NAMALWA (cell line): ENCODE data around the gene WDR54.
A peak's percentile ranks its signal among the peaks of the same experiment; 100 is the strongest.
"Not testable (repeated sequence)": the region's sequence is repeated elsewhere in the genome, so short reads cannot be mapped to it uniquely, and the experiment has no call there.

Experiments
- DNase-seq: peaks from one replicate; pipeline ENCODE4 v3.0.0-alpha.2; 2015; ENCODE audit warnings: low spot score

The WDR54 gene

DNA sequence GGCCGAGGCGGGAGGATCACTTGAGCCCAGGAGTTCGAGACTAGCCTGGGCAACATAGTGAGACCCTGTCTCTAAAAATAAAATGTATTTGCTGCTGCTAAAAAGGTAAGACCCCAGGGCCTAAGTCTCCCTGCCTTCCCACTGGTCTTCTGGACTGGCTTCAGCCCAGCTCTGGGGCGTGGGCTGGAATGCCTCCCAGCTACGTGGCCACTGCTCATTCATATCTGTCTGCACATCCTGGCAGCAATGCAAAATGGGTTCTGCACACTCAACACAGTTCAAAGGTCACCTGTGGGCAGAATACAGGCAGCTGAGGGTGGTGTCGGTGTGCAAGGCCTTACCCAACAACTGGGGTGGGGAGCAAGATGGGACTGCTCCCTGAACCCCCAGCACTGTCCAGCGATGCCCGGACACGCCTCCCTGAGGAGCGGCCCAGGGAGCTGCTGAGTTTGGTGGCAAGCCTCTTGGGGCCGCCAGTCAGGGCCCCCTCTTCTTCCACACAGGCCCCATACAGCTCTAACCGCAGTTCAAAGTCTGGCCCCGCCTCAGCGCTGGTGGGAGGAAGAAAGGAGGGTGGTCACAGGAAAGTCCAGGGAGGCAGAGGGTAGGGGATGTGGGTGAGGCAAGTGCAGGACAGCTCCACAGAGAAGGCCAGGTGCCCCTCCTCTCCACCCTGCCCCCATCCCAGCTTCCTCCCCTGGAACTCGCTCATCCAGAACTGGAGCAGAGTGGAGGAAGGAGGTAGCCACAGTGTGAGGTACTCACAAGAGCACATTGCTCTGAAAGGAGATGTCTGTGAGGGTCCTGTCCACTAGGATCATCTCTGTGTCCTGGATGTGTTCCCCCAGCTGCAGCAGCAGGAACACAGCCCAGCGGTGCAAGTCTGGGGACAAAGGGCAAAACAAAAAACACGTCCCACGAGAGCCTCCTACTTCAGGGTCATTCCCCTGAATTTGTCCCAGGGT is 8.2 kb downstream of the WDR54 start:
- no peak for DNase-seq

DNA sequence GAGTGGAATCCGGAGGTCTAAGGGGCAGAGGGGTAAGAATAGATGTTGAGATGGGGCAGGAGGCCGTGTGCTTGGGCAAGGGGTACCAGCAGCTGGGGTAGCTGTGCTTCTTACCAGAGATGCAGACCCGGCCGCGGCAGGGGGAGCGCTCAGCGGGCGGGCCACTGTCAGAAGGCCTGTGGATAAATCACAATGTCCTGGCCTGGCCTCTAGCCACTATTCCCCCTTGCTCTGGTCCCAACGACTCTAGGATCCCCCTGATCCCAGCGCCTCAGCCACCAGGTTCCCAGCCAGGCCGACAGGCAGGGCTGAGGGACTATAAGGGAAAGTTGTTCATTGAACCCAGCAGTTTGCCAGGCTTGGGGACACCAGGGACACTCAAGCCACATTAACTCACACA is 9.0 kb downstream of the WDR54 start:
- no peak for DNase-seq

DNA sequence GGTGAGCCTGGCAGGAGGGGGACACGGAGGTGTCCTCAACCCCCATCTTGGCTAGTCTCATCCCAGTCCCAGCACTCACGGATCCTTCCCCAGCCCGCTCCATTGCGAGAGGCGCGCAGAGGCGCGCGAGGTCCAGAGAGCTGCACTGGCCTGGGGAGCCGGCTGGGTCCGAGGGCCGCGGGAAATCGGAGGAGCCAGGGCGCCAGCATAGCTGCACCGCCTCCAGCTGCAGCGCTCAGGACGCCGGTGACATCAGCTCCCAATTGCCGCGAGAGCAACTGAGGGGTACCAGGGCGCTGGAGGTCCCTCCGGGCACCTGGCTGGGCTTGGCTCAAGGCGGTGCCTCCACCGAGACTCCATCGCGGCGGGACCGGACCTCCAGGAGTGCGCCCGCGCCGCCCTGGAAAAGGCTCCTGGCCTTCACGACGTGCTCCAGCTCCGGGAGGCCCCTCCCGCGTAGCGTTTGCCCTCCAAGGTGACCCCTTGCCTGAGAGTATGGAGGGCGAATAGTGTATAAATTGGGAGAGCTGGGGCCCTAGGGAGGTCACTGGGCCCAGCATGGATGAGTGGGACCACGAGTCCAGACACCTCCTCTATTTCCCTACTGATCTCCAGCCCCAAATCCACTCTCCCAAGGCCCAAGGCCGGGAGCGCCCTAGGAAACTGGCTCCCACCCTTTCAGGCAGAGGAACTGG is 14.7 kb downstream of the WDR54 start:
- no peak for DNase-seq

DNA sequence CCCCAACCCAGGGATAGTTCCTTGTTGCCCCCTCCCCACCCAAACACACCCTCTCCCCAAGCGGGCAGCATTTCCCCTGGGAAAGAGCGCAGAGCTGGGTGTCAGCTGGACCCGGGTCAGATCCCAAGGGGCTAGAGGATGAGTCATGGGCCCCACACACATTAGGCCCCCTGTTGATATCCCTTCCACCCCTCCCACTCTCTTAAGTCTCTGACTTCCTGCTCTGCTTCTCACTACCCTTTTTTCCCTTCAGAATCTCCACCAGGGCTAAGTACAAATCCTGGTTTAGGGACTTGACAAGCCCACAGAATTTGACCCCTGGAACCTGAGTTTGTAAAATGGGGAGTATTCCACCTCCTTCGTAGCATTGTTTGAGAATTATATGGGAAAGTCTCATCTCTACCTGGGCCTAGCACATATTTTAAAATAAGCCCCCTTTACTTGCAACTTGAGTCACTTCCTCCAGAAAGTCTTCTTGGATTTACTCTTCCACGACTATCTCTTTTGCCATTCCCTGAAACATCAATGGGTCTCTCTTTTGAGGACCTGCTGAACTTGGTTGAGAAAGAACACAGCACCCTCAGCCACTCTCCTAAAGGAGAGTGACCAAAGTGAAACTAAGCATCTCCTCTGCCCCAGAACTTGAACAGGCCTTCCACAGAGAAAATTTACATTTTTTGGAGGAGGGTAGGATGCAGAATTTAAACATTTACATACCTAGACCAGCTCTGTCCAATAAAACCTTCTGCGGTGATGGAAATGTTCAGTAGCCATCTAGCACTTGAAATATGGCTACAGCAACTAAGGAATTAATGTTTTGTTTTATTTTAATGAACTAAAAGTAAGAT is 15.5 kb downstream of the WDR54 start:
- no peak for DNase-seq

DNA sequence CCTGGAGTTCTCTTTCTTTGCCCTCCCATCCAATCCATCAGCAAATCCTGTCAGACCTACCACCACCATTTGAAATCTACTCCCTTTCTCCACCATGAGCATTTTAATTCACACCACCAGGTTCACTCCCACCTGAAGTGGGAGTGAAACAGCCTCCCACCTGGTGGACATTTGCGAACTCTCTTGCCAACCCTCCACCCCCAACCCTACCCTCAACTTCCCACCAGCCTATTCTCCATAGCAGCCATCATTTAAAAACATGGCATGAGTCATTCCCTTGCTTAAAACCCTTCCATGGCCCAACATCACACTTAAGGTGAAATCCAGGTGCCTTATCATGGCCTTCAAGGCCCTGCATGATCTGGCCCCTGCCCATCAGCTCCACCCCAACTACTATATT is 16.7 kb downstream of the WDR54 start:
- no peak for DNase-seq

DNA sequence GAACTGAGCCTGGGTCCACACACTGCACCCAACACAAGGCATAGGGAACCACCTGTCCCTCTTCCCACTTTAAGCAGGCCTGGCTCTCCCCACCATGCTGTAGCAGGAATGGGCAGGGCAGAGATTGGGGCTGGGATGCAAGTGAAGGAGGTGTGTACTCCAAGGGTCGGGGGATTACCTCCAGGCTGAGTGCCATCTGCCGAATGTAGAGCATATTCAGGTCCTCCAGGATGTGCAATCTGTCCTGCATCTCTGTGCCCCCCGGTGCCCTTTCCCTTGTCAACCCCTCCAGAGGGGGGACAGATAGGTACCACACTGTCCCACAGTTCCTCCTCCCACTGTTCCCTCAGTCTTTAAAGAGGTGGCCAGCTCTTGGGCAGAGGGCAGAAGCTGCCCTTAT is 17.8 kb downstream of the WDR54 start:
- DNase-seq, result no peak

DNA sequence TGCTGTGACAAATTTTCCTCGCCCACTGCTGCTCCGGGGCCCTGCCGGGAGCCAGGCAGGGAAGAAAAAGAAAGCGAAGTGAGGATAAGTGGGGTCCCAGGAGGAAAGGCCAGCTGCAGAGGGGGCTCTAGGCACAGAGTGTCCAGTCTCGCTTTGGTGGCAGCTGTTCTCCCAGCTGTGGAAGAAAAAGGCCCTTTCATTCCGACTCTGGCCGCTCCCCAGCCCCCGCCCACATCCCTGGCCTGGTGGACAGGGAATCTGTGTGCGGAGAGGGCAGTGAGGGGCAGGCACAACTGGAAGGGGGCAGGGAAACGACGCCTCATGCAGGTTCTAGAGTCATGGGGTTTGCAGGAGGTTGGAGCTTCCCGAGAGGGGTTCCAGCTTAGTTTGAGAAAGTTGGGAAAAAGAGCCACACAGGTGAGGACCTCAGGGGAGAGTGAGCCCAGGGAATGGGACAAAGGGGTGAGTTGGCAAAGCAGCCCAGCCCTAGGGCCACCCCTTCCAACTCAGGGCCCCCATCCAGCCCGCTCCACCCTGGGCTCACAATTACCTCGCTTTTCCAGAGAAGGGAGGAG is 18.4 kb downstream of the WDR54 start:
- DNase-seq, result no peak

DNA sequence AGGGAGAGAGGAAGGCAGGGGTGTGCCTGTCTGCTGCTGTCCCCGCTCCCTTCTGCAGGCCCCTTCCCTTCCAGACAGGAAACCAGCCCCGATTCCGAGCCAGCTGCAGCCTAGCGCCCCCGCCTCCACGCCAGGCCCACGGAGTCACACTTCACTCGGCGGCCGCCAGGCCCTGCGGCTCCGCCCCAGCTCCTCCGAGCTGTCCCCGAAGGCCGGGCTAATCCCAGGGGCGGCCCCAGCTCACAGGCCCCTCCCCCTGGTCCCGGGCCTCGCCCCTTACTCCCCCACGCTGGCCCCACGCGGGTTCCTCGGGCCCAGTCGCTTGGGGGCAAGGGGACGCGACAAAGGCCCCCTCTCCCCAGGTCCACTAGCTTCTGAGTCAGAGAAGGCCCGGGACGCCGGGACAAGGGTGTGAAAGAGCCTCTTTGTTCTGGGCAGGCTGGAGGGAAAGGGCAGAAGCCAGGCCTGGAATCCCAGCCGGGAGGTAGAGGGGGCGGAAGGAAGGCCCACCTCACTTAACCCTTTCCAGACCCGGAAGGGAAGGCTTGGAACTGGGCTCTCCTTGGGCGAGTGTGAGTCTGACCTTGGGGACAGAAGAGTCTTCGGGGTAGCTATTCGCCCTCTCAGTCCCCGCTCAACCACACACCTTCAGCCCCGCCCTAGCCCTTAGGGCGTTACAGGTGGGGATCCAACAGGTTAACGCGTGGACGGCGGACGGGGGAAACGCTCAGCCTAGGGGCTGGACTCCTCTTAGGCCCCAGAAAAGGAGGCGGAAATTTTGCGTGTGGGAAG is 19.0 kb downstream of the WDR54 start:
- DNase-seq, result peak; percentile 74

DNA sequence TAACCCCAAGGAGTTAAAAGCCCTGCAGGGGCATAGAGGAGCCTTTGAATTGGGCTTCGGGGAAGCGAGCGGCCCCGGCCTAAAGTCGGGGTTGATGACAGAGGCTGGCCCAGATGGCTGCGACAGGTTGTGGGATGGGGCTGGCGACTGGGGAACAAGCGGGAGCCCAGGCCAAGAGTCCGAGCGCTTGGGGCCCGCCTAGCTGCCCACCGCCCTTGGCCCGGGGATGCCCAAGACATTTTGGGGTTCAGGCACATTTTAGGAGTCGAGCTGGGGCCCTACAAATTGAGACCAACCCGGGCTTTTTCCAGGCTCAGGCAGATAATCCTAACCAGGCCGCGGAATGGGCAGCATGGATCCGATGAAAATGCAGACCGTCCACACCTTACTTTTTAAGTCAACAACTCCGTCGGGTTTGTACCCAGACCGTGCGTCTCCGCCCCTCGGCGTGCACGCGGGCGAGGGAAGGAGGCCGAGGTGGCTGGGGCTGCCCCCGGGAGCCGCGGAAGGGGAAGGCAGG is 19.7 kb downstream of the WDR54 start:
- DNase-seq, result no peak

DNA sequence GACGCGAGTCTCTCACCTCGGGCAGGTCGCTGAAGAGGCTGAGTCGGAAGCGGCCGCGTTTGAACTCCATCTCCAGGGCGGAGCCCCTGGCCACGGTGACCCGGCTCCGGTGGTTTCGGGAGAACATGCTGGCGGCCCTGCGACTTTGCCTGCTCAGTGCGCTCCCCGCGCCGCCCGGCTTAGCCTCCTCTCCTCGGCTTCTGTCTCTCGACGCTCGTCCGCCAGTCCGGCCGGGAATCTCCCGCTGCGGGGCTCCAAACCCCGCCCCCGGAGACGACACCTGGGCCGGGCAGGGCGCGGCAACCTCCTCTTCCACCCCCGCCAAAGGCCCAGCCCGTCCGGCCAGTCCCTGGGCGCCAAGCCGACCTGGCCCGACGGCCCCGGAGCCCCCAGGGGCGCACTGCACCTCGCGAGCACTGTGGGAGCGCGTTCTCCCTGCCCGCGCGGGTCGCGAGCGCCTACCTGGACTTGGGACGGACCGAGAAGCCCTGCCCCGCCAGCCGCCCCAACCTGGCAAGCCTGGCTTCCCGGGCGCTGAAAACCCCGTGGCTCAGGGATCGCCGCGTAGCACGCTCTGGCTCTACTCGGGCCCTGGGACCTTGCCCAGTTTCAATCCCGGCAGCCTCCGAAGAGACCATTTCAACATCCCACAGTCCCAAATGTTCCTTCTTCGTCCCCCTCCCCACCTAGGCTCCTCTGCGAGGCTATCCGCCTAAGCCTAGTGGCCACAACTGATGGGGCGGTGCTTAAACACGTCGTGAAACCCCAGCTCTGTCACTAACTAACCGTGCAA is 20.4 kb downstream of the WDR54 start, which contains the start of gene RTKN:
Gene RTKN (minus strand): TSS at position 248 of the 793 bp plus-strand sequence. CDS start 121 bp downstream, at position 127.
- DNase-seq, result no peak

DNA sequence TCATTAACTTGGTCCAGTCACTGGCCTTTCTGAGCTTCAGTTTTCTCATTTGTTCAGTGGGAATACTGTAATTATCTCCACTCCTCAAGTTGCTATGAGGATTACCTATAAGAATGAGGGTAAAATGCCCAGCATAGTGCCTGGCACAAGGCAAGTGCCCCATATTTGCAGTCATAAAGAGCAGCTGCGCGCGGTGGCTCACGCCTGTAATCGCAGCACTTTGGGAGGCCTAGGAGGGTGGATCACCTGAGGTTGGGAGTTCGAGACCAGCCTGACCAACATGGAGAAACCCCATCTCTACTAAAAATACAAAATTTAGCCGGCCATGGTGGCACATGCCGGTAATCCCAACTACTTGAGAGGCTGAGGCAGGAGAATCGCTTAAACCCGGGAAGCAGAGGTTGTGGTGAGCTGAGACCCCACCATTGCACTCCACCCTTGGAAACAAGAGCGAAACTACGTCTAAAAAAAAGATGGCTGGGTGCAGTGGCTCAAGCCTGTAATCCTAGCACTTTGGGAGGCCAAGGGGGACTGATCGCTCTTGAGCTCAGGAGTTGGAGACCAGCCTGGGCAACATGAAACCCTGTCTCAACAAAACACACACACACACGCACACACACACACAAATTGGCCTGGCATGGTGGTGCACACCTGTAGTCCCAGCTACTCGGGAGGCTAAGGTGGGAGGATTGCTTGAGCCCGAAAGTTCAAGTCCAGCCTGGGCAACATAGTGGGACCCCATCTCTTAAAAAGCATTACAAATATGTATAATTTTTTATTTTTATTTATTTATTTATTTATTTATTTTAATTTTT is 21.2 kb downstream of the WDR54 start:
- DNase-seq, result not testable (repeated sequence)

DNA sequence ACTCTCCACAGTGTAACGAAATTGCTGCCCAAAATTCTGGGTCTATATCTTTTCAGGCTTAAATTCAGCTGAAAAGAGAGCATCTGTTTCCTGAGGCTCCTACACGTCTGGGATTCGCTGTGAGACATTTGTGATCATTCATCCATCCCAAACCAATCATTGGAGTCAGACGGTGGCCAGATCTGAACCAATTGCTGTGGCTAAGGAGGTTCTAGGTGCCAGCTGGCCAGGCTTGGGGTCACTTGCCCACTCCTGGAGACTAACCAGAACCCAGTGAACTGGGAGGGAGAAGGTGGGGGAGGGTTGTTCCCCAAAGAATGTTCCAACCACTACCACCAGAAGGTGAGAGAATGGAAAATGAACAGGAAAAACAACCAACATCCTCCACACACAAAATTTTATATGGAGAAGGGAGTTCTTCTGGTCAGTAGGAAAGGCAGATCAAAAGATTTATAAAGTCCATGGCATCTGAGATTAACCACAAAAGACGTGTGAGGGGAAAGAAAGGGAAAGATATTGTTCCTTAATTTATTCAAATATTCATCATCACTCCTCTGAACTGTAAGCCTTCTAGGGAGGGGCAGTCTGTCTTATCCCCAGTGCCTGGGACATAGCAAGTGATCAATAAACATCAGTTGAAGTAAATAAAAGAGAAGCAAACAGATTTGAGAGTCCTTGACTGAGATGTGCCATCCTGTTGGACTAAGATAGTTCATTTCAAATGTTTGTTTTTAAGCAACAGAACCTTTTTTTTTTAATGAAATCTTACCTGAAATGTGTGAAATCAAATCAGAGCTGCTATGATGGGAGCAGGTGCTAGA is 23.2 kb downstream of the WDR54 start:
- no peak for DNase-seq

DNA sequence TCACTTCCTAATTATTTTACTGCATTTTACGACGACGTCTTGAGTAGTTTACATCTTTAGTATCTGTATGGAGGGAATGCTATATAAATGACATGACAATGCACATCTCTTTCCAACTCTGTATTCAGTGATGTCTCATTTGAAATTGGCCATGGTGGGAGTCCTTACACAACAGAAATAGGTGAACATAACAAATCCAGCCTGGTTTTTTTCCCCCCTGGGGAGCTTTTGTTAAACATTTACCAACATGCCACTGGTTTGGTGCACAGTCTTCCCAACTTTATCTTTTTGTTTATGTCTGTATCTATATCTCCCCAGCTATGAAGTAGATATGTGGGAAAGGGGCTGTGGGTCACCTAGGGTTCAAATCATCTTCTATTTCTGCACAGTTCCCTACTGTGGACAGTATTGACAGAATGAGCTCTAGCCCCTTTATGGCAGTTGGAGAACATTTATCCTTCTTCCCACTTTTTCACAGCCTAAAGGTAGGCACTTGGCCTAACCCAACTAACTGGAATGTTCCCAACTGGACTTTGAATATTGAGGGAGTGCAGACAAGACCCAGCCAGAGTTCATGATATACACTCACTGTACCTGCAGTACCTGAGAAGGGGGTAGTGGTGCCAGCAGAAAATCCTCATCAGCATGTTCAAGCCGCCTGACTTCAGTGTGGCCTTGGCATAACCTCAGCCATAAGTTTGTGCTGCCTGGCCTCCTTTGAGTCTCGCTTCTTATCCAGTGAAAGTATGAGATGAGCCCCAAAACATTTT is 25.9 kb downstream of the WDR54 start:
- DNase-seq, result no peak

DNA sequence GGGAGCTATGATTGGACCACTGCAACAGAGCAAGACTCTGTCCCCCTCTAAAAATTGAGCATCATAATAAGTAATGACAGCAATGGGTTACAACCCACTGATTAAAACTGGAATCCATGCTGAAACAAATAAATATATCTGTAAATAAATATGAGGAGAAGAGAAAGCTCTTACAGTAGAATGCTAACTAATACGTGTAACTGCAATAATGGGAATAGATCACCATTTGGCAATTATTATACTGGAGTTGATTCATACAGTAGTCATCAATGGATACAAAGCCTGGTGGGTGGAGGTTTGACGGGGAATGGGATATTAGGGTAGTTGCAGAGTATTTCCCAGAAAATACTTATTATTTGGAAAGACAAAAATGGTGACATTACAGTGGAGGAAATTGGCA is 27.2 kb downstream of the WDR54 start:
- DNase-seq, result no peak

DNA sequence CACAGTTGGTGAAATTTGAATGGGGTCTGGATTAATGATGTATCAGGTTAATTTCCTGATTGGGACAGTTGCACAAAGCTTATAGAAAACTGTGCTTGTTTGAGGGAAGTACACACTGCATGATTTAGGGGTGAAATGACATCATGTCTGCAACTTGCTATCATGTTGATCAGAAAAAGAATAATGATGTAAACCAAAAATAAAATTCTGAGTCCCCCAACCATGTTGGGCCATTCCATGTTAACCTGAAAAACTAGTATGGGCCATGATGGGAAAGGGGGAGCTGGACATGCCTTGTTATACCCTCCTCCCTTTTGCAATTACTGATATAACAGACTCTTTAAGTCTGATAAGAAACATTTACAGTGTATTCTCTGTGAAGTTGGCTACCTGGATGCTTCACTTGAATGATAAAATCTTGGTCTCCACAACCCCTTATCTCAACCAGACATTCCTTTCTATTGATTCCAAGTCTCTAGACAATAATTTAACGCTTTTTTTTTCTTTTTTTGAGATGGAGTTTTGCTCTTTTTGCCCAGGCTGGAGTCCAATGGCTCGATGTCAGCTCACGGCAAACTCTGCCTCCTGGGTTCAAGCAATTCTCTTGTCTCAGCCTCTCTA is 29.1 kb downstream of the WDR54 start:
- DNase-seq, result no peak

DNA sequence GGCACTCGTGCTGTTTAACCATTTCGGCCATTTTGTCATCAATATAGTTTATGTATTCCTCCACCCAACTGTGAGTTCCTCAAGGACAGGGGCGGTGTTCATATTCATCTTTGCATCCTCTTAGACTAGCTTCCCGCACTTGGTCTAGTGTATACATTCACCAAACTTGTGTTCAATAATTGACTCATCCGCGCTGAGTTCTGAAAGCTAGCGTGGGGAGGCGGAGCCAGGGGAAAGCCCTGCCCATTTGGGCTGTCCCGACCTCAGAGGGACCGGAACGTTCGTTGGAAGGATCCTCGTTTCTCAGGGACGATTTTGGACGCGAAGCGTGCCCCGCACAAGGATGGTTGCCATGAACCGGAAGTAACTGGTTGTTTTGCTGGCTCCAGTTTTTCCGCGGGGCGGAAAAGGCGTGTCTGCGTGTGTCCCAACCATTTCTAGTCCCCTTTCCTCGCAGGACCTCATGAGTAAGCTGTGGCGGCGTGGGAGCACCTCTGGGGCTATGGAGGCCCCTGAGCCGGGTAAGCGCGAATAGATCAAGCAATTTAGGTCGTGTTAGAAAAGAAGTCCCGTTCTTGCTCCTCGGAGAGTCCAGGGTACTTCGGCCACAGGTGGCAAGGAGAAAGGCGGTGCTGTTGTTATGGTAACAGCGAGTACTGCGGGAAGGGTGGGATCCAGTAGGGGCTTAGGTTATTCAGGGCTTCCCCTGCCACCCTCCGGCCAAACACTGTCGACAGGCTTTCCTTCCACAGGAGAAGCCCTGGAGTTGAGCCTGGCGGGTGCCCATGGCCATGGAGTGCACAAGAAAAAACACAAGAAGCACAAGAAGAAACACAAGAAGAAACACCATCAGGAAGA is 33.4 kb downstream of the WDR54 start, which contains the start of gene INO80B:
Gene INO80B (plus strand): TSS at position 434 of the 858 bp plus-strand sequence. CDS start 30 bp downstream, at position 464.
- DNase-seq, result peak; percentile 99
